Astrocyte (in vitro differentiated cells and primary cell): ENCODE data around the gene DCTD. TPM values are rescaled to one million over a fixed set of nuclear protein-coding genes. Genes with fewer than 3 reads are reported as not detected.

ENCODE experiments used
- DNase-seq: peaks from one replicate; pipeline ENCODE4 v3.0.0-alpha.2; 2010; ENCODE audit warnings: low read depth
- FAIRE-seq: peaks from 2 replicates; lab custom pipeline; 2011; peaks lifted over from hg19 to GRCh38; lab: Jason Lieb, UNC
- H2AFZ ChIP-seq: 2 replicates; pipeline ENCODE4 v1.6.0; 2012; ENCODE audit warnings: low read depth, low read length, inconsistent platforms
- H3K27ac ChIP-seq: 2 replicates; pipeline ENCODE4 v1.5.1; 2011; ENCODE audit warnings: low read depth, low read length, inconsistent platforms
- H3K27me3 ChIP-seq: 2 replicates; pipeline ENCODE4 v1.6.0; 2011; ENCODE audit warnings: low read length, inconsistent platforms; ENCODE audit not compliant: insufficient read depth
- H3K36me3 ChIP-seq: 2 replicates; pipeline ENCODE4 v1.5.1; 2011; ENCODE audit warnings: low read length, inconsistent platforms; ENCODE audit not compliant: insufficient read depth
- H3K4me1 ChIP-seq: 2 replicates; pipeline ENCODE4 v1.5.1; 2011; ENCODE audit warnings: low read length, inconsistent platforms; ENCODE audit not compliant: insufficient read depth
- H3K4me2 ChIP-seq: 2 replicates; pipeline ENCODE4 v1.6.0; 2012; ENCODE audit warnings: low read length, inconsistent platforms
- H3K4me3 ChIP-seq: 2 replicates; pipeline ENCODE4 v1.5.1; 2011; ENCODE audit warnings: low read depth, mild to moderate bottlenecking, low read length, inconsistent platforms; ENCODE audit not compliant: insufficient read depth
- H3K79me2 ChIP-seq: 2 replicates; pipeline ENCODE4 v1.6.0; 2012; ENCODE audit warnings: mild to moderate bottlenecking, low read length, inconsistent platforms; ENCODE audit not compliant: insufficient read depth
- H3K9ac ChIP-seq: 2 replicates; pipeline ENCODE4 v1.6.0; 2012; ENCODE audit warnings: mild to moderate bottlenecking, low read length, inconsistent platforms
- H3K9me3 ChIP-seq: 2 replicates; pipeline ENCODE4 v1.5.1; 2012; ENCODE audit warnings: low read depth, mild to moderate bottlenecking, low read length, inconsistent platforms; ENCODE audit not compliant: insufficient read depth
- H4K20me1 ChIP-seq: 2 replicates; pipeline ENCODE4 v1.6.0; 2012; ENCODE audit warnings: low read length, inconsistent platforms; ENCODE audit not compliant: insufficient read depth
- H3K27ac Mint-ChIP-seq: one replicate; pipeline ENCODE4 v1.8.0; 2021; ENCODE audit warnings: mild to moderate bottlenecking, mixed read lengths; ENCODE audit not compliant: unreplicated experiment
- H3K27me3 Mint-ChIP-seq: one replicate; pipeline ENCODE4 v1.8.0; 2021; ENCODE audit warnings: low read depth, mixed read lengths; ENCODE audit not compliant: unreplicated experiment
- H3K36me3 Mint-ChIP-seq: one replicate; pipeline ENCODE4 v1.8.0; 2021; ENCODE audit warnings: low read depth, mixed read lengths; ENCODE audit not compliant: unreplicated experiment
- H3K4me1 Mint-ChIP-seq: one replicate; pipeline ENCODE4 v1.8.0; 2021; ENCODE audit warnings: low read depth, mixed read lengths; ENCODE audit not compliant: unreplicated experiment
- H3K4me3 Mint-ChIP-seq: one replicate; pipeline ENCODE4 v1.8.0; 2021; ENCODE audit warnings: mild to moderate bottlenecking, moderate library complexity, mixed read lengths; ENCODE audit not compliant: unreplicated experiment
- H3K9me3 Mint-ChIP-seq: one replicate; pipeline ENCODE4 v1.8.0; 2021; ENCODE audit warnings: mild to moderate bottlenecking, mixed read lengths; ENCODE audit not compliant: unreplicated experiment
- EZH2 ChIP-seq: IDR thresholded peaks from 2 replicates; pipeline ENCODE4 v1.6.1; 2012; ENCODE audit warnings: mild to moderate bottlenecking, low read length, inconsistent platforms; ENCODE audit not compliant: insufficient read depth
- total RNA-seq: library from RNA; stranded (reverse); gene quantifications from 2 replicates; pipeline ENCODE4 v1.2.1, GENCODE V29; 2021
- TF ChIP-seq, protein P1 (sequence below): IDR thresholded peaks from 2 replicates; pipeline ENCODE4 v1.5.1; 2011; ENCODE audit warnings: low read depth, mild to moderate bottlenecking, inconsistent platforms, low read length, moderate library complexity; ENCODE audit not compliant: insufficient read depth

Gene DCTD
- total RNA-seq, 1 donor from 2014 or later, result 119 TPM

DNA sequence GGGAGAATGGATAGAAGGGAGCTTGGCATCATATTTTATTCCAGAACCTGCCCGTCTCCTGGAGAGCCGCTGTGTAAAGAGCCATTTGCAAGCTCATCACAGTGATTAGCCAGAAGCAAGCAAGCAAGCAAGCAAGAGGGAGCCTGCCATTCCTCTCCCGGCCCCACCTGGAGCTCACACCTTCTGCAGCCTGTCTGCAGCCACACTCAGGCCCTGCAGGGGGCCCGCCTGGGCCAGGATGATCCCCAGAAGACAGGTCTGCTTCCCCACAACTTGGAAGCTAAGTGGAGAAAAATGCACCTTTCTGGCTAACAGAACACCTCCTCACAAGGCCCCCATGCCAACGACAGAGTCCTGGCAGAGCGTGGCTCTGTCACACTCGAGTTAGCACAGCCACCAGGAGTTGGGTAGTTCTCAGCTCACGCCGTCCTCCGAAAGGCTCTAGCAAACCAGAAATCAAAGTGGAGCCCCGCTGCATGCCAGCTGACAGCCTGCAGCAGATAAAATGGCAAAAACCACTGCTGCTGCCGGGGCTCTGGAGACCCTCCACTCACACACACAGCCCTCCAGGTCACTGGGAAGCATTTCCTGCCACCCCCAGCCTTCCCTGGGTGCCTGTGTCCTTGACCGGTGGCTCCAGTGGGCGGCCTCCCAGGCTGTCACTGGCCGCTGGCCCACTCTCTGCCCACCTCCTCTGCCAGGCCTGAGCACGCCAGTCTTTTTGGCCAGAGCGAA, 54.9 kb downstream of the DCTD start:
- Histone ChIP-seq H3K4me3 (no peak overlapping the region), H3K36me3 (no peaks in the 10 kb centered on the region), H3K79me2 (no peaks in the 10 kb centered on the region), H4K20me1 (no peaks in the 10 kb centered on the region), H3K9ac (no peak overlapping the region), H3K9me3 (no peaks in the 10 kb centered on the region), H3K4me1 (no peaks in the 10 kb centered on the region), H2AFZ (no peak overlapping the region), H3K27me3 (no peaks in the 10 kb centered on the region), H3K27ac (no peak overlapping the region), H3K4me2 (no peak overlapping the region)
- no peak for TF ChIP-seq EZH2
- TF ChIP-seq, protein P1, sequence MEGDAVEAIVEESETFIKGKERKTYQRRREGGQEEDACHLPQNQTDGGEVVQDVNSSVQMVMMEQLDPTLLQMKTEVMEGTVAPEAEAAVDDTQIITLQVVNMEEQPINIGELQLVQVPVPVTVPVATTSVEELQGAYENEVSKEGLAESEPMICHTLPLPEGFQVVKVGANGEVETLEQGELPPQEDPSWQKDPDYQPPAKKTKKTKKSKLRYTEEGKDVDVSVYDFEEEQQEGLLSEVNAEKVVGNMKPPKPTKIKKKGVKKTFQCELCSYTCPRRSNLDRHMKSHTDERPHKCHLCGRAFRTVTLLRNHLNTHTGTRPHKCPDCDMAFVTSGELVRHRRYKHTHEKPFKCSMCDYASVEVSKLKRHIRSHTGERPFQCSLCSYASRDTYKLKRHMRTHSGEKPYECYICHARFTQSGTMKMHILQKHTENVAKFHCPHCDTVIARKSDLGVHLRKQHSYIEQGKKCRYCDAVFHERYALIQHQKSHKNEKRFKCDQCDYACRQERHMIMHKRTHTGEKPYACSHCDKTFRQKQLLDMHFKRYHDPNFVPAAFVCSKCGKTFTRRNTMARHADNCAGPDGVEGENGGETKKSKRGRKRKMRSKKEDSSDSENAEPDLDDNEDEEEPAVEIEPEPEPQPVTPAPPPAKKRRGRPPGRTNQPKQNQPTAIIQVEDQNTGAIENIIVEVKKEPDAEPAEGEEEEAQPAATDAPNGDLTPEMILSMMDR, result no peak
- Mint-ChIP-seq H3K36me3 (no peaks in the 10 kb centered on the region), H3K9me3 (no peaks in the 10 kb centered on the region), H3K4me1 (peaks cover 5% of the 10 kb centered on the region), H3K4me3 (no peak overlapping the region), H3K27ac (no peak overlapping the region), H3K27me3 (peaks cover 3% of the 10 kb centered on the region)
- DNase-seq (no peak), FAIRE-seq (no peak)

DNA sequence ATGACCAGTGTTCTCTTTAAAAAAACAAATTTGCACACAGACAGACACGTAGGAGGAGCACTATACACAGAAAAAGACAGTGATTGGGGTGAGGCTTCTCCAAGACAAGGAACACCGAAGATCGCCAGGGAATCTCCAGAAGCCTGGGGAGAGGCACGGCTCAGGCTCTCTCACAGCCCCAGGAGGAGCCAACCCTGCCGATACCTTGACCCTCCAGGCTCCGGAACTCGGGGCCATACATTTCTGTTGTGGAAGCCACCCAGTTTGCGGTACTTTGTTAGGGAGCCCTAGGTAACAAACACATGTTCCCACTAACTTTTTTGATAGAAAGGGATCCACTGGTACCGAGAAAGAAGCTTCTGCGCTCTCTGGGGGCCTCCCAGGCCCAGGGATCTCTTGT, 55.8 kb downstream of the DCTD start:
- no peaks in the 10 kb centered on the region for H3K4me1 ChIP-seq
- H3K27me3 ChIP-seq, result no peaks in the 10 kb centered on the region
- H3K9ac ChIP-seq, result no peak overlapping the region
- no peak overlapping the region for H3K4me2 ChIP-seq
- no peak overlapping the region for H2AFZ ChIP-seq
- no peaks in the 10 kb centered on the region for H3K79me2 ChIP-seq
- FAIRE-seq, result no peak
- Mint-ChIP-seq H3K27me3 (peaks cover 9% of the 10 kb centered on the region), H3K27ac (no peak overlapping the region), H3K4me3 (no peak overlapping the region), H3K9me3 (no peaks in the 10 kb centered on the region), H3K36me3 (no peaks in the 10 kb centered on the region), H3K4me1 (peaks cover 5% of the 10 kb centered on the region)
- H3K4me3 ChIP-seq, result no peak overlapping the region
- no peaks in the 10 kb centered on the region for H3K9me3 ChIP-seq
- H3K27ac ChIP-seq, result no peak overlapping the region
- no peak for DNase-seq
- no peaks in the 10 kb centered on the region for H4K20me1 ChIP-seq
- TF ChIP-seq, protein P1, result no peak
- TF ChIP-seq EZH2, result no peak
- no peaks in the 10 kb centered on the region for H3K36me3 ChIP-seq

DNA sequence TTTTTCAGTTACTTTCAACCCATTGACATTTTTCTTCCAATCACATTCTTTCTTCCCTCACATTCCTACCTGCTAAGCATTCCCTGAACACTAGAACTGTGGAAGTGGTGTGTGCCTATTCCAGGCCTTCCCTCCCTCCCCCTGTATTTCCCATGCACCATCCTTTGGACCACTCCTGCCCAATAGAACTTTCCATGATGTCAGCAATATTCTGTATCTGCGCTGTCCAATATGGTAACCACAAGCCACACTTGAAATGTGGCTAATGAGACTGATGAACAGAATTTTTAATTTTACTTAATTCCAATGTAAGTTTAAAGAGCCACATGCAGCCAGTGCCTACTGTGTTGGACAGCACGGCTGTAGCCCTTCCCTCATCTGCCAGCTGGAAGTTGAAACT, 57.5 kb downstream of the DCTD start:
- FAIRE-seq (no peak), DNase-seq (no peak)
- Histone ChIP-seq H3K36me3 (no peaks in the 10 kb centered on the region), H3K9me3 (no peaks in the 10 kb centered on the region), H3K27ac (no peak overlapping the region), H3K4me3 (no peak overlapping the region), H3K4me2 (no peak overlapping the region), H3K79me2 (no peaks in the 10 kb centered on the region), H4K20me1 (no peaks in the 10 kb centered on the region), H2AFZ (no peak overlapping the region), H3K9ac (no peak overlapping the region), H3K4me1 (peaks cover 3% of the 10 kb centered on the region), H3K27me3 (no peaks in the 10 kb centered on the region)
- peaks cover 2% of the 10 kb centered on the region for H3K4me1 Mint-ChIP-seq
- no peaks in the 10 kb centered on the region for H3K9me3 Mint-ChIP-seq
- no peak overlapping the region for H3K4me3 Mint-ChIP-seq
- no peak overlapping the region for H3K27ac Mint-ChIP-seq
- no peaks in the 10 kb centered on the region for H3K36me3 Mint-ChIP-seq
- TF ChIP-seq, protein P1, result no peak
- TF ChIP-seq EZH2, result no peak
- peaks cover 14% of the 10 kb centered on the region for H3K27me3 Mint-ChIP-seq
